RKO (cell line): ENCODE results near the gene IL6.
A peak's percentile ranks its signal among the peaks of the same experiment; 100 is the strongest.
"Not testable (repeated sequence)": the region's sequence is repeated elsewhere in the genome, so short reads cannot be mapped to it uniquely, and the experiment has no call there.

ENCODE experiments used
- DNase-seq: peaks from one replicate; pipeline ENCODE4 v3.0.0-alpha.2; 2016; ENCODE audit warnings: low spot score

The IL6 gene

DNA sequence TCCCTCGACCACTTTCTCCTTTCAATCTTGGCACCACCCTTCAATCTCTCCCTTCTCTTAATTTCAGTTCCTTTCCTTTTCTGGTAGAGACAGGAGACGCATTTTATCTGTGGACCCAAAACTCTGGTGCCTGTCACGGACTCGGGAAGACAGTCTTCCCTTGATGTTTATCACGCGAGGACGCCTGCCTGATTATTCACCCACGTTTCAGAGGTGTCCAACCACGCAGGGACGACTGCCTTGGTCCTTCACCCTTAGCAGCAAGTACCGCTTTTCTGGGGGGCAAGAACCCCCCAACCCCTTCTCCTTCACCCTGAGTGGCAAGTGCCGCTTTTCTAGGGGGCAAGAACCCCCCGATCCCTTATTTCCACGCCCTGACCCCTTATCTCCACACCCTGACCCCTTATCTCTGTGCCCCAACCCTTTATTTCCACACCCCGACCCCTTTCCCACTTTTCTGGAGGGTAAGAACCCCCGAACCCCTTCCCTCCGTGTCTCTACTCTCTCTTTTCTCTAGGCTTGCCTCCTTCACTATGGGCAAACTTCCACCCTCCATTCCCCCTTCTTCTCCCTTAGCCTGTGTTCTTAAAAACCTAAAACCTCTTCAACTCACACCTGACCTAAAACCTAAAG is 22.9 kb upstream of the IL6 start:
- DNase-seq = not testable (repeated sequence)

DNA sequence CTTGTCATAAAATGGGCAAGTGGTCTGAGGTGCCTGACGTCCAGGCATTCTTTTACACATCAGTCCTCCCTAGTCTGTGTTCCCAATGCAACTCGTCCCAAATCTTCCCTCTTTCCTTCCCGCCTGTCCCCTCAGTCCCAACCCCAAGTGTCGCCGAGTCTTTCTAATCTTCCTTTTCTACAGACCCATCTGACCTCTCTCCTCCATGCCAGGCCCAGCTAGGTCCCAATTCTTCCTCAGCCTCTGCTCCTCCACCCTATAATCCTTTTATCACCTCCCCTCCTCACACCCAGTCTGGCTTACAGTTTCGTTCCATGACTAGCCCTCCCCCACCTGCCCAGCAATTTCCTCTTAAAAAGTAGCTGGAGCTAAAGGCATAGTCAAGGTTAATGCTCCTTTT is 22.3 kb upstream of the IL6 start:
- DNase-seq = not testable (repeated sequence)

DNA sequence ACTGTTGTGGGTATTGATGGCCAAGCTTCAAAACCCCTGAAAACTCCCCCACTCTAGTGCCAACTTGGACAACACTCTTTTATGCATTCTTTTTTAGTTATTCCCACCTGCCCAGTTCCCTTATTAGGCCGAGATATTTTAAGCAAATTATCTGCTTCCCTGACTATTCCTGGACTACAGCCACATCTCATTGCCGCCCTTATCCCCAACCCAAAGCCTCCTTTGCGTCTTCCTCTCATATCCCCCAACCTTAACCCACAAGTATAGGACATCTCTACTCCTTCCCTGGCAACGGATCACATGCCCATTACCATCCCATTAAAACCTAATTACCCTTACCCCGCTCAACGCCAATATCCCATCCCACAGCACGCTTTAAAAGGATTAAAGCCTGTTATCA is 21.1 kb upstream of the IL6 start:
- not testable (repeated sequence) for DNase-seq

DNA sequence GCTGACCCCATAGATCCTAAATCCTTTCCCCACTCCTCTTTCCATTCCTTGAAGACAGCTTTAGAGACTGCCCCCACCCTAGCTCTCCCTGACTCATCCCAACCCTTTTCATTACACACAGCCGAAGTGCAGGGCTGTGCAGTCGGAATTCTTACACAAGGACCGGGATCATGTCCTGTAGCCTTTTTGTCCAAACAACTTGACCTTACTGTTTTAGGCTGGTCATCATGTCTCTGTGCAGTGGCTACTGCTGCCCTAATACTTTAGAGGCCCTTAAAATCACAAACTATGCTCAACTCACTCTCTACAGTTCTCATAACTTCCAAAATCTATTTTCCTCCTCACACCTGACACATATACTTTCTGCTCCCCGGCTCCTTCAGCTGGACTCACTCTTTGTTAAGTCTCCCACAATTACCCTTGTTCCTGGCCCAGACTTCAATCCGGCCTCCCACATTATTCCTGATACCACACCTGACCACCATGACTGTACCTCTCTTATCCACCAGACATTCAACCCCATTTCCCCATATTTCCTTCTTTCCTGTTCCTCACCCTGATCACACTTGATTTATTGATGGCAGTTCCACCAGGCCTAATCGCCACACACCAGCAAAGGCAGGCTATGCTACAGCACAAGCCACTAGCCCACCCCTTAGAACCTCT is 19.8 kb upstream of the IL6 start:
- DNase-seq = not testable (repeated sequence)

DNA sequence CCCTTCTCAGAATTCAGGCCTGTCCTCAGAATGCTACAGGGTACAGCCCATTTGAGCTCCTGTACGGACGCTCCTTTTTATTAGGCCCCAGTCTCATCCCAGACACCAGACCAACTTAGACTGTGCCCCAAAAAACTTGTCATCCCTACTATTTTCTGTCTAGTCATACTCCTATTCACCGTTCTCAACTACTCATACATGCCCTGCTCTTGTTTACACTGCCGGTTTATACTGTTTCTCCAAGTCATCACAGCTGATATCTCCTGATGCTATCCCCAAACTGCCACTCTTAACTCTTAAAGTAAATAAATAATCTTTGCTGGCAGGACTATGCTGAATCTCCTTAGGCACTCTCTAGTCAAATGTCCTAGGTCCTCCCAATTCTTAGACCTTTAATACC is 18.8 kb upstream of the IL6 start:
- not testable (repeated sequence) for DNase-seq

DNA sequence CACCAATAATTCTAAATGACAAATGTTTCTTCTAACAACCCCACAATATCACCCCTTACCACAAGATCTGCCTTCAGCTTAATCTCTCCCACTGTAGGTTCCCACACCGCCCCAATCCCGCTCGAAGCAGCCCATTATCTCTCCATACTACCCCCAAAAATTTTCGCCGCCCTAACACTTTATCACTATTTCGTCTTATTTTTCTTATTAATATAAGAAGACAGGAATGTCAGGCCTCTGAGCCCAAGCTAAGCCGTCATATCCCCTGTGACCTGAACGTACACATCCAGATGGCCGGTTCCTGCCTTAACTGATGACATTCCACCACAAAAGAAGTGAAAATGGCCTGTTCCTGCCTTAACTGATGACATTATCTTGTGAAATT is 18.3 kb upstream of the IL6 start:
- DNase-seq = not testable (repeated sequence)

DNA sequence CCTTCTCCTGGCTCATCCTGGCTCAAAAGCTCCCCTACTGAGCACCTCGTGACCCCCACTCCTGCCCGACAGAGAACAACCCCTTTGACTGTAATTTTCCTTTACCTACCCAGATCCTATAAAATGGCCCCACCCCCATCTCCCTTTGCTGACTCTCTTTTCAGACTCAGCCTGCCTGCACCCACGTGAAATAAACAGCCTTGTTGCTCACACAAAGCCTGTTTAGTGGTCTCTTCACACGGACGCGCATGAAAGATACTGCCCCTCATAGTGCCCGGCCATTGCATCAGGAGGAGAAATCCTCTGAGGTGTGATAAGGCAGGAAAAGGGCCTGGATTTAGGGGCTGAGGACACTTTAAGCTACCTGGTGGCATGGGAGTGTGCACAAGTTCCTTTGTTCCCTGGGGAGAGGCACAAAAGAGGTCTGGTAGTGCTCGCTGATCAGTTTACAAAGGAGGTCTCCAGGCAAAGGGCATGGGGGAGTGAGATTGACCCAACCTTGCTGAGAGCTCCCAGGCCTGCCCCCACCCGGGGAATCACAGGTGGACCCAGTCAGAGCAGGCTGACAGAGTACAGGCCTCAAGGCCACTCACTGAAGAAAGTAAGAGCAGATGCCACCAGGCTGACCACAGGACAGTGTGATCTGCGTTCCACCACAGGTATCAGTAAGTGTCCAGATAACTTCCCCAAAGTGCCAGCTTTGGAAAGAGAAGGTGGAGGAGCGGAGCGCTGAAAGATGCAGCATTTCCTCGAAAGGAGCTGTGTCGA is 17.8 kb upstream of the IL6 start:
- not testable (repeated sequence) for DNase-seq

DNA sequence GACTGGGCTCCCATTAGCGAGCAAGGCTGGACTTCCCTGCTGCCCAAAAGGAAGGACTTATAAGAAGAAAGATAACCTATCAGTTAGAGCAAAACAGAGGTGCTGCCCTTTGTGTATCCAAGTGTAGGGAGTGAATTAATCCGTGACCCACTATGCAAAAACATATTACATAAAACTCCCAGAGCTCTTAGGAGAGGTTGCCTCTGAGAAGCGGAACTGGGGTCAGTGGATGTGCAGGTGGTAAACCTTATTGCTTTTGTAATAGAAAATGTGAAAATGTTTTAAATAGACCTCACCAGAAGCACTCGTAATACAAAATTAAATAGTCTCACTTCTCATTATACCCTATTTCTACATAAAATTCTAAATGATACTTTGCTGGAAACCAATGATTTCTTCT is 17.1 kb upstream of the IL6 start:
- no peak for DNase-seq

DNA sequence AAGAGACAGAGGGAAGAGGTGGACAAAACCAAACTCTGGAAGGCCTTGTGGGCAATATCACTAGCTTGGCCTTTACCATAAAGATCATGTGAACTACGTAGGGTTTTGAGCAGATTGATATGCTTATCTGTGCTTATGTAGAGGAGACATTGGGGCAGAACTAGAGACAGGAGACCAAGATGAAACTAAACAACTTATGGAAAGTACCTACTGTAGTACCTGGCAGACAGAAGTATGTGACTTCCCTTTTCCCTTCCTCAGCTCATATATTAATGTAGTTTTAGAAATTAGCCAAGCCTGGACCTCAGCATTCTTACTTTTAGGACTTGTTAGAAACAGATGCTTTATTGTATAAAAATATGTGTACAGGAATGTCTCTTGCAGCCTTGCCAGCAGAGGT is 14.0 kb upstream of the IL6 start:
- no peak for DNase-seq

DNA sequence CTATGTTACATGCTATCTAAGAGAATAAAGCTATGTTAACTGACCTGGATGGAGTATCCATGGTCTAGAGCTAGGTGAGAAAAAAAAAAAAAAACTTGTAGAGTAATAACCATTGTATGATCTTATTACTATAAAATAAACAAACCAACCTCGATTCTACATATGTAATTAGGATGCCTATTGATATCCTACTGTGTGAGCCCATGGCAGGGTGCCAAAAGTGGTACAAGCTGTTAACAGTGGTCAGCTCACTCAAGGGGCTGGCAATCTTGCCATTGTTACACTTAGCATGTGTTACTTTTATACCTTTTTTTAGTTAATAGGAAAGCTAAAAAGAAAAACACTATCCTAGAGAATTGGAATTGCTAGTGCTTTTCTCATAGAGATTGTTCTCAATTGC is 13.5 kb upstream of the IL6 start:
- DNase-seq = no peak

DNA sequence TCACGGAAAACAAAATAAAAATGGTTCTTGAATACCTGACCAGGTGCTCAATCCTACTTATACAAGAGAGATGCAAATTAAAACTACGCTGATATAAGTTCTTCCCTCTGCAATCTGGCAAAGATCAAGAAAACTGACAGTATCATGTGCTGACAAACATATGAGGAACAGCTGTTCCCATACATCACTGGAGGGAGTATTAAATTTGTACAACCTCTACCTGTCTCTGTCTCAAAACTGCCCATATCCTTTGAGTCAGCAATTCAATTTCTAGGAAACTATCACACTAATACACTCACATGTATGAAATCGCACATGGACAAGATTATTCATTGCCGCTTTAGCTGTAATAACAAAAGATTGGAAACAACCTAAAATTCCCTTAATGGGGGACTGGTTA is 11.0 kb upstream of the IL6 start:
- no peak for DNase-seq

DNA sequence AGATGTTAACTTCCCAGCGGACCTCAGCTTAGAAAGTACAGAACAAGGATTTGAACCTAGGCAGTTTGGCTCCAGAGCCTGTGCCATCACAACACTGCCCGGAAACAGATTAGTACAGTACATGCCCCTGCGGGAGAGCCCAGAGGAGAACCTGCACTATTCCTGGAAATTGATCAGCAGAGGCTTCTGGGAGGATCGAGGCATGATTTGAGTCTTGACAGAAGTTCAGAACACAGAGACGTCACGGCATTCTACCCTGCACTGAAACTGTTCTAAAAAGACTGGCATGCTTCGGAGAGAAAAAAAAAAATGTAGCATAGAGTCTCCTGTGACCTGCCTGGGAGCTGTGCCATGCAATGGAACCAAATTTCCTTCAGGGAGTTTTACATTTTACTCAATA is 9.2 kb upstream of the IL6 start:
- DNase-seq = no peak

DNA sequence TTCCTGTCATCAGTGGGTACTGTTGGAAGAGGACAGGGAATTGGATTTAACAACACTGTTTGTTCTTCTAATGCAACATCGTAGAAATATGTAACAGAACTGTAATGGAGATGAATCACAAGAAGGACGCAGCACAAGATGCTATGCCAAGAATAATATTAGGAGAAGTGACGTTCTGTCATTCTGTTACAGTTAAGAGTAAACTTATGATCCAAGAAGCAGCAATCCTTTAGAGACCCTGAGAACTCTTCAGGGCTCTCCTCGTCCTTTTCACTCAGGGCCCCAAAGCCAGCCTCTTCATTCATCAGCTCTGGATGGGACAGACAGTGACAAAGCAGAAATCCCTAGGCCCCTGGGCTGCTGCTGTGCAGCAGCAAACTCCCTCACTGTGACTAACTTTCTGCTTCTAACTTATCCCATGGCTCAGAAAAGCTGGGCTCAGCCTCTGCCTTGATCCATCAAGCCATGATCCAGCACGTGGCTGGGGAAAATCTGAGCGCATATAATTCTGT is 8.7 kb upstream of the IL6 start:
- DNase-seq = peak; percentile 29

DNA sequence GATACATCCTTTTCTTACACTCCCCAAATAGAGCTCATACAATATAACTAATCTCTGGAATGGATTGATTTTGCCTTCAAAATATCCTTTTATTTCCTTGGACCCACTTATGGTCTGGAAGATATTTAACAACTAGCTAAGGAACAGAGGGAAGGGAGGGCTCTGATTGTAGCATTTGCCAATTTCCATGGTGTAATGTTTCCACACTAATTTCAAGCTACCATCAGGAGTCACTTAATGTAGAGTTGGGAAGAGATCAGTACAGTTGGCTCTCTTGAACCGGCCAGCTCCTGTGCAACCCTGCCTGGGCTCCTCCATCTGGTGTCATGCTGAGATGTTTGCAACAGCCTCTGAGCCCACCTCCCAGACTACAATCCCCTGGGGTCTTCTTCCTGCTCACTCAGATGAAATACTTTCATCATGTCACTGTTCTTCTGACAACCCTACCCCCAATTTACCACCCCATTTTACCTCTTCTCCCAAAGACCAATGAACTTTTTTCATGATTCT is 8.0 kb upstream of the IL6 start:
- DNase-seq = no peak

DNA sequence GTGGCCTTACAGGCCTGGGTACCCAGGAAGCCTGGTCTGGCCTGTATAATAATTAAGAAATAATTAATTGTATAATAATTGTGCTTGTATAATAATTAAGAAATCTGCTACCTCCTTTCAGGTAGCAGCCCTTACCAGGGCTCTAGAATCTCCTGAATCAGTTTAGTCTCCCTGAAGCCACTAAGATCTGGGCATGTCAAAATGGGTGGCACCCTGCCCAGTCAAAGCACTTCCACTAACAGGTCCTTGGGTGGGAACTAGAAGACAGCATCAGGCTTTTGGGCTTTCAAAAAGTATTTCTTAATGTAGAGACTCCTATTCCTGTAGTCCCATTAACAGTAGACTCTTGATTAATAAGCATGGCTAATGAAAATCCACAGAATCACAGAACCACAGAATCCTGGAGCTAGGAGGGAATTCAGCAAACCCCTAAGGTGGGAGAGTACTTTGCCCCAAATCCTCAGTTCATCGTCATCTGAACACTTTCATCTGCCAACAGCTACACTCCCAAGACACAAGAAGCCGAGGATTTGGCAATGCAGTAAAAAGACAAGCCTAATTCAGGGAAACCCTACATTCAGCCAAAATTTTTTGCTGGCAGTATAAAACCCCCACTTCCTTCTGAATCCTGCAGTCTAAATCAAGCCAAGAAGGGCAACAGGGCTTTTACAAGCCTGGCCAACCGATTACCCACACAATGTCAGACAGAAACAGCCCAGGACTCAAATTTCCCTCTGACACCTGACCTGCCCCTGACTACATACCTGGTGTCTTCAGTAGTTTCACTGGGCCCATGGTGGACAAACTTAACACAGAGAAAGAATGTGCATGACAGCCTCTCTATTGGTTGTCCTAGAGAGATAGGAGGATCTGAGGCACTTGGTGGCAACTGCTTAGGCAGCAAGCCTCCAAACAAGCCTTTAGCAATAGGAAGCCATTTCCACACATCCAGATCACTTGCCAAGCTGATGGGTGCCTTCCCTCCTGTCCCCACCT is 5.9 kb upstream of the IL6 start:
- DNase-seq = no peak

DNA sequence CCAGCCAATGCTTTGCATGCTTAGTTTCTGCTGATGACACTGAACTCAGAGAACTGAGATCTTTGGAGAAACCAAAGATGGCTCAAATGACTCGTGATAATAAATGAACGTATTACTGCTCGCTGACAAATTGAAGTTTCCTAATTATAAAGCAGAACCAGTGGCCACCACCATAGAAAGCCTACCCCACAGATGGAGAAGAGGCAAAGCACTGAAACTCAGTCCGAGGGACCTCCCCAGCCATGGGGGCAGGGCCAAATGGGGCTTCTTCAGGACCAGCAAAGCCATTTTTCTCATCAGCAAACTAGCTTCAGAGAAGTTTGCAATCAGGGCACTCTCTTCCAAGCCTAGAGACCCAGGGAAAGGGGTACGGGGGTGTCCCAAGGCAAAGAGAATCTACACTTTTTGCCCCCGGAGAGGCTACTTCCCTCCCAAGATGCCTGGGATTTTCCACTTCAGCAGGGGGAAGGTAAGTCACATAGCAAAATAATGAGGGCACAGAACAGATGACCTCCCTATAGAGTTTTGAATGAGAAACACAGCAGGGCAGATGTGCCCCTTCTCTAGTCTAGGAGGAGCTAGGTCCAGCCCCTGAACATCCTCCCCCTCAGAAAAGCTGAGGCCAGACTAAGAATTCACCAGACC is 4.3 kb upstream of the IL6 start:
- no peak for DNase-seq

DNA sequence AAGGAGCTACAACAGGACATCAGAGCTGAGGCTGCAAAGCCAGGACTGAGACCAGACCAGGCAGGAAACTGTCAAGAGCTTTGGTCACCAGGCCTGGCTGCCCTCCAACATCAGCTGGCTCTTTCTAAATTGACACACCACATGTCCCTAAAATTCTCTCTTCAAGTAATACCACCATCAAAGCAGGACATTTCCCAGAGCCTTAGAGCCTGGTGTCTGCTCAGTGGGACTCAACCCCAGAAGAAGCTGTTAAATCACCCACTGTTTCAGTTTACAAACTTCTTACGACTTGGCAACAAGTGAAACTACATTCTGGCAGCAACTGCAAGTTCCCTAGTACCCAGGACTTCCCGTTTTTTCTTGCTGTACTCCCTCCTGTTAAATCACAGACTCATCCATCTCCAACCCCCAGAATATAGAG is 3.8 kb upstream of the IL6 start:
- no peak for DNase-seq

DNA sequence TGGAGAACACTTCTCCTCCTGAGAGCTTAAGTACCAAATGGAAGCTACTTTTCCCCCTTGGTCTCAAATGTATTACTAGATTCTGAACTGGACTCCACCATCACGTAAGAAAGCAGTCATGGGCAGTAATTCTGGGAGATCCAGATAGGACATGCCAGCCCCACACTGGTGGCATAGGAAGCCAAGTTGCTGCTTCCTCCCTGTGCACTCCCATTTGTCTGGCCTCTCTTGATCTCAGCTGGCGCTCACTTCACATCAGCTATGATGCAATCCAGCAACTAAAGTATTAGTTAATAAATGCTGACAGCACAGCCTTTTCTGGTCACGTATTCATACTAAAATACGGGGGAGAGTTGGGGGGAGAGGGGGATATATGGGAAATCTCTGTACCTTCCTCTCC is 3.4 kb upstream of the IL6 start:
- DNase-seq = no peak

DNA sequence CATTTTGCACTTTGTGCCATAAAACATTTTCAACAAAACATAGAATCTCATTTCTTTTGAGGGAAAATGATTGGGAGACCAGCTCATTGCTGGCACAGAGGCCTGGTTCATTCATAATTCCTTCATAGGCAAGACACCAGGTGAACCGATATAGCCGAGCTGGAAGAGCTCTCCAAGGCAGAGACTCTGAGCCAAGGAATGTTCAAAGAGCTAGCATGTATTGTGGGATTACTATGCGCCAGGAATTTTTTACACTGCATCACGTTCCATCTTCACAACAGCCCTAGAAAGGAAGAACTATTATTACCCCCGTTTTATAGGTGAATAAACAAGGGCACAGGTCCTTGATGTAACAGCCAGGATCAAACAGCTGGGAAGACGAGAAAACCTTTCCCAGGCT is 2.1 kb upstream of the IL6 start:
- DNase-seq = no peak

DNA sequence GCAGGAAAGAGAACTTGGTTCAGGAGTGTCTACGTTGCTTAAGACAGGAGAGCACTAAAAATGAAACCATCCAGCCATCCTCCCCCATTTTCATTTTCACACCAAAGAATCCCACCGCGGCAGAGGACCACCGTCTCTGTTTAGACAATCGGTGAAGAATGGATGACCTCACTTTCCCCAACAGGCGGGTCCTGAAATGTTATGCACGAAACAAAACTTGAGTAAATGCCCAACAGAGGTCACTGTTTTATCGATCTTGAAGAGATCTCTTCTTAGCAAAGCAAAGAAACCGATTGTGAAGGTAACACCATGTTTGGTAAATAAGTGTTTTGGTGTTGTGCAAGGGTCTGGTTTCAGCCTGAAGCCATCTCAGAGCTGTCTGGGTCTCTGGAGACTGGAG is 1.4 kb upstream of the IL6 start:
- peak; percentile 14 for DNase-seq

DNA sequence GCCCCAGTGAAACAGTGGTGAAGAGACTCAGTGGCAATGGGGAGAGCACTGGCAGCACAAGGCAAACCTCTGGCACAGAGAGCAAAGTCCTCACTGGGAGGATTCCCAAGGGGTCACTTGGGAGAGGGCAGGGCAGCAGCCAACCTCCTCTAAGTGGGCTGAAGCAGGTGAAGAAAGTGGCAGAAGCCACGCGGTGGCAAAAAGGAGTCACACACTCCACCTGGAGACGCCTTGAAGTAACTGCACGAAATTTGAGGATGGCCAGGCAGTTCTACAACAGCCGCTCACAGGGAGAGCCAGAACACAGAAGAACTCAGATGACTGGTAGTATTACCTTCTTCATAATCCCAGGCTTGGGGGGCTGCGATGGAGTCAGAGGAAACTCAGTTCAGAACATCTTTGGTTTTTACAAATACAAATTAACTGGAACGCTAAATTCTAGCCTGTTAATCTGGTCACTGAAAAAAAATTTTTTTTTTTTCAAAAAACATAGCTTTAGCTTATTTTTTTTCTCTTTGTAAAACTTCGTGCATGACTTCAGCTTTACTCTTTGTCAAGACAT is 574 bp upstream of the IL6 start:
- peak; percentile 40 for DNase-seq
